NB4 (cell line): ENCODE measurements around the gene GTF2F2.

ENCODE experiments used
- CTCF ChIP-seq: IDR thresholded peaks from one replicate; pipeline ENCODE4 v1.5.1; 2012; ENCODE audit warnings: low read depth, low read length
- MAX ChIP-seq: IDR thresholded peaks from 2 replicates; pipeline ENCODE4 v1.6.1; 2011; ENCODE audit warnings: low read depth, low read length
- MYC ChIP-seq: IDR thresholded peaks from 2 replicates; pipeline ENCODE4 v1.6.1; 2011; ENCODE audit warnings: low read depth, low read length
- POLR2A ChIP-seq: IDR thresholded peaks from 2 replicates; pipeline ENCODE4 v1.6.1; 2011; ENCODE audit warnings: mild to moderate bottlenecking; ENCODE audit not compliant: insufficient read length; ENCODE audit errors: extremely low read depth

- TF ChIP-seq POLR2A = no peak
- no peak for TF ChIP-seq CTCF
- no peak for TF ChIP-seq MAX
- TF ChIP-seq MYC = no peak
Observed at GRCh38 chr13:45074721-45075120, 45.6 kb upstream of the GTF2F2 start.
